ENCODE data around the gene DUSP6.

DNA sequence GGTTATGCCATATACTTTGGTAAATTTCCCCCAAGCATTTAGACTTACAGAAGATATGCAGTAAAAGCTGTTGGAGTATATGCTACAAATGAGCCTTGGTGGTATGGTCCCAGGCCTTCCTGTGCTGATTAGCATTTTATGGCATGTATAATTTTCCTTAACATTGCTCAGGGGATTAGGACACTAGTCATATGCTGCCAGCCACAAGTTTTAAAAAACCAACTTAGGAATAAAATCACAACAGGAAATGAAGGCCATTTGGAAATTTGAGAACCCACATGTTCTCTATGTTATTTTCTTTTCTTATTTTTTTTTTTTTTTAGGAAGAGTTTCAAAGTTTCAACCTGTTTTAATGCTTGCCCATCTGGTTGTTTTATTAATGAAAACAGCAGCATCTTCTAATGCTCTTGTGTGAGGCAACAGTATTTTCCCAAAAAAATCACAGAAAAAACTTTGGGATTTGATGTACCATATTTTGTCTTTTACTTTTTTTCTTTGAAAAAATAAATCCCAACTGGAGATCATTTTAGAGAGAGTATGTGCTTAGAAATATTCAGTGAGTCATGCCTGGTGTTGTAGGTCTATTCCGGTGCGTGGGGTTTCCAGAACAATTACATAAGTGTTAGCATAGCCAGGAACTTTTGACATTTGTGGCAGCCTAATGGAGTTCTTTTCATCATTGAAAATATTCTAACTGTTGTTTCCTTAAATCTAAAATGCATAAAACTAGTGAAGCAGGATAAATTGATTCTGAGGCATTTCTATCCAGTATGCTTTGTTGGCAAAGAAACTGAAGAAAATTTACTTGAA is 21.7 kb upstream of the DUSP6 start:
- TF ChIP-seq, protein P1, sequence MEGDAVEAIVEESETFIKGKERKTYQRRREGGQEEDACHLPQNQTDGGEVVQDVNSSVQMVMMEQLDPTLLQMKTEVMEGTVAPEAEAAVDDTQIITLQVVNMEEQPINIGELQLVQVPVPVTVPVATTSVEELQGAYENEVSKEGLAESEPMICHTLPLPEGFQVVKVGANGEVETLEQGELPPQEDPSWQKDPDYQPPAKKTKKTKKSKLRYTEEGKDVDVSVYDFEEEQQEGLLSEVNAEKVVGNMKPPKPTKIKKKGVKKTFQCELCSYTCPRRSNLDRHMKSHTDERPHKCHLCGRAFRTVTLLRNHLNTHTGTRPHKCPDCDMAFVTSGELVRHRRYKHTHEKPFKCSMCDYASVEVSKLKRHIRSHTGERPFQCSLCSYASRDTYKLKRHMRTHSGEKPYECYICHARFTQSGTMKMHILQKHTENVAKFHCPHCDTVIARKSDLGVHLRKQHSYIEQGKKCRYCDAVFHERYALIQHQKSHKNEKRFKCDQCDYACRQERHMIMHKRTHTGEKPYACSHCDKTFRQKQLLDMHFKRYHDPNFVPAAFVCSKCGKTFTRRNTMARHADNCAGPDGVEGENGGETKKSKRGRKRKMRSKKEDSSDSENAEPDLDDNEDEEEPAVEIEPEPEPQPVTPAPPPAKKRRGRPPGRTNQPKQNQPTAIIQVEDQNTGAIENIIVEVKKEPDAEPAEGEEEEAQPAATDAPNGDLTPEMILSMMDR (IDR thresholded peaks at IDR 0.05): no peak
- TF ChIP-seq POLR2A (IDR thresholded peaks at IDR 0.05): no peak
